ENCODE results near the gene COL23A1.

DNA sequence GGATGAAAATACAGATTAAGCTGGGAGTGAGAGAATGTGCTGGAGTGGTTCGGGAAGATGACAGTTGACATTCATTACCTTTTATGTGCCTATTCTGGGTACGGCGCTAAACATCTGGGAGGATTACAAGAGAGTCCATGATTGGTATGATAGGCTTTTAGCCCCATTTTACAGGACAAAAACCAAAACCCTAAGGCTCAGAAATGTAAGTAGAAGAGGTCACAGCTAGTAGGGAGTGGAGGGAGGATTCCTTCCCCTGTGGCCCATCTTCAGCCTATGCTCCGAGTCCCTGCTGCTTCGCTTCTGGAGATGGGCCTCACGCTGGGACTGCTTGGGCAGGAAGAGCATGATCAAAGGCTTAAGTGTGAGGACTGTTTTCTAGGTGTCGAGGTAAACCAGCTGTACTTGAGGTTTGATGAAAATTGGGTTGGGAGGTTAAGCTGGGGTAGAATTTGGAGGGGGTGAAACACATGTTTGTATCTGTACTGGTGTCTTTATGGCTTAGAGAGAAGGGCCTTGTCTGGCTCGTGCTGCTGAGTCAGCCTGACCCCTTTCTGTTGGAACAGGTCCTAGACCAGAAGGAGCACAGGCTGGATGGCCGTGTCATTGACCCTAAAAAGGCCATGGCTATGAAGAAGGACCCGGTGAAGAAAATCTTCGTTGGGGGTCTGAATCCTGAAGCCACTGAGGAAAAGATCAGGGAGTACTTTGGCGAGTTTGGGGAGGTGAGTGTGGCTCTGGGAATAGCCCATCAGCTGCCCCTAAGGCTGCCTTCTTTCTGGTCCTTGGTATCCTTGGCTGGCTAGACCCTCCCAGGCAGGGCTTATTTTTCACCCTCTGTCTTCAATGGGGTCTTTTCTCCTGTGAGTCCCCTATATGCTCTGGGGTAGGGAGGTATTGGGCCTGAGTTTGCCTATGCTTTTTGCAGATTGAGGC is 383.8 kb downstream of the COL23A1 start:
- TF ChIP-seq POLR2A (IDR thresholded peaks at IDR 0.05; ENCODE audit: low read depth, low read length) = no peak
- no peak for TF ChIP-seq TAF1 (IDR thresholded peaks at IDR 0.05; ENCODE audit: low read depth, low read length)
- TF ChIP-seq POLR2AphosphoS5 (IDR thresholded peaks at IDR 0.05; ENCODE audit: low read depth, low read length) = 0 out of 2 replicates have a peak, but pooled peaks have one; percentile 27
- TF ChIP-seq SPI1 (IDR thresholded peaks at IDR 0.05; ENCODE audit: low read depth, low read length) = no peak
- no peak for TF ChIP-seq POU2F2 (IDR thresholded peaks at IDR 0.05; ENCODE audit: low read depth, low read length)
- no peak for TF ChIP-seq PAX5 (IDR thresholded peaks at IDR 0.05; ENCODE audit: insufficient read depth, low read length, severe bottlenecking)
